Fibroblast of mammary gland (primary cell): ENCODE measurements around the gene RBFOX1.

Experiments
- DNase-seq: peaks from one replicate; pipeline ENCODE4 v3.0.0-alpha.2; 2010; ENCODE audit warnings: low read depth
- H3K4me3 ChIP-seq: 2 replicates; pipeline ENCODE4 v1.5.1; 2011; ENCODE audit warnings: low read depth, mild to moderate bottlenecking, low read length, moderate library complexity; ENCODE audit not compliant: control insufficient read depth
- TF ChIP-seq, protein P1 (sequence below): conservative IDR thresholded peaks from 2 replicates; pipeline ENCODE4 v1.5.1; 2011; ENCODE audit warnings: low read depth, low read length, inconsistent platforms; ENCODE audit not compliant: control insufficient read depth, insufficient read depth

RBFOX1 gene

DNA sequence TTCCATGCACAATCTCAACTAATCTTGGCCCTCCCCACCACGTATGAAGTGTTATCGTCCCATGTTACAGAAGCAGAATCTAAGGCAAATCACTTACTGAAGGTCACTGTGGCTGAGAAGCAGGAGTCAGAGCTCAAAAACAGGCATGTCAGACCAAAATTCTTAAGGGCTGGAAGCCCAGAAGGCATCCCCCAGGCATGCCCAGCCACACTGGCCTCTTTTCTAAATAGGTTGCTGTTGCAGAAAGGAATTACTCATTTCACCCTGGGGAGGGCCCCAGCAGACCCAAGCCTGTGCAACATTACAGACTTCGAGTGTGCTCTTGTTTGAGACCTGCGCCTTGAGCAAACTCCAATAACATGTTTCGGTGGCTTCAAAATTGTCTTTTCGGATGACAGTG lies 194.1 kb downstream of the RBFOX1 start:
- TF ChIP-seq, protein P1, sequence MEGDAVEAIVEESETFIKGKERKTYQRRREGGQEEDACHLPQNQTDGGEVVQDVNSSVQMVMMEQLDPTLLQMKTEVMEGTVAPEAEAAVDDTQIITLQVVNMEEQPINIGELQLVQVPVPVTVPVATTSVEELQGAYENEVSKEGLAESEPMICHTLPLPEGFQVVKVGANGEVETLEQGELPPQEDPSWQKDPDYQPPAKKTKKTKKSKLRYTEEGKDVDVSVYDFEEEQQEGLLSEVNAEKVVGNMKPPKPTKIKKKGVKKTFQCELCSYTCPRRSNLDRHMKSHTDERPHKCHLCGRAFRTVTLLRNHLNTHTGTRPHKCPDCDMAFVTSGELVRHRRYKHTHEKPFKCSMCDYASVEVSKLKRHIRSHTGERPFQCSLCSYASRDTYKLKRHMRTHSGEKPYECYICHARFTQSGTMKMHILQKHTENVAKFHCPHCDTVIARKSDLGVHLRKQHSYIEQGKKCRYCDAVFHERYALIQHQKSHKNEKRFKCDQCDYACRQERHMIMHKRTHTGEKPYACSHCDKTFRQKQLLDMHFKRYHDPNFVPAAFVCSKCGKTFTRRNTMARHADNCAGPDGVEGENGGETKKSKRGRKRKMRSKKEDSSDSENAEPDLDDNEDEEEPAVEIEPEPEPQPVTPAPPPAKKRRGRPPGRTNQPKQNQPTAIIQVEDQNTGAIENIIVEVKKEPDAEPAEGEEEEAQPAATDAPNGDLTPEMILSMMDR: no peak
- DNase-seq: no peak
- H3K4me3 ChIP-seq: no peak overlapping the region

DNA sequence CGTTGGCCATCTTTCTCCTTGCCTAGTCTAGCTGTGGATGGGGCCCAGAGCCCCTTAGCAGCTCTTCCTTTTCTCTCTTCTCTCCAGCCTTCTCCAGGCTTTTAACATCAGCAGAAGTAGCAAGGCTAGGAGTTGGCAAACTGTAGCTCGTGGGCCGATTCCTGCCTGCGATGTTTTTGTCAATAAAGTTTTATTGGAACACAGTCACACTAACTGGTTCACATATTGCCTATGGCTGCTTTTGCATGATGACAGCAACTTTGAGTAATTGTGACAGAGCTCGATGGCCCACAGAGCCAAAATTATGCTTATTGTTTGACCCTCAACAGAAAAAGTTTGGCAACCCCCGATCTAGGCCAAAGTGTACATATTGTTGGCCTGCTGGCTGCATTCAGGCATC lies 199.9 kb downstream of the RBFOX1 start:
- TF ChIP-seq, protein P1: no peak
- no peak for DNase-seq

DNA sequence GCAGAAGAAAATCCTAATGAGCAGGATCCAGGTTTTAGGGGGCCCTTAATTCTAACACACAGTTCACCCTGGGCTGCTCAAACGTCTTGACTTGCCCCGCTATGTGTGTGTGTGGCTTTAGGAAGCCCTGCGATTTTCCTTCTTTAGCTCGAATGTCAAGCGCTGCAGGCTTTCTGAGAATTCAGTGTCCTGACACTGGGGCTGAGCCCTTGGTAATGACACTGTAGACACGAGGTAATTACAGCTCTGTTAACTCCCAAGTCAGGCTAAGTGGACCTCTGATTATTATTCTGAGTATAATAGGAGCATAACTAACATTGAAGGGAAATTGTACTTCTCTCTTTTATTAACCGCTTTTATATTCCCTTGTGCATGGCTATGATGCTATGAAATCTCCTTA lies 202.1 kb downstream of the RBFOX1 start:
- TF ChIP-seq, protein P1: no peak
- no peak overlapping the region for H3K4me3 ChIP-seq
- no peak for DNase-seq

More for the DNA sequence above, 199.9 kb downstream of the RBFOX1 start:
- no peak overlapping the region for H3K4me3 ChIP-seq

DNA sequence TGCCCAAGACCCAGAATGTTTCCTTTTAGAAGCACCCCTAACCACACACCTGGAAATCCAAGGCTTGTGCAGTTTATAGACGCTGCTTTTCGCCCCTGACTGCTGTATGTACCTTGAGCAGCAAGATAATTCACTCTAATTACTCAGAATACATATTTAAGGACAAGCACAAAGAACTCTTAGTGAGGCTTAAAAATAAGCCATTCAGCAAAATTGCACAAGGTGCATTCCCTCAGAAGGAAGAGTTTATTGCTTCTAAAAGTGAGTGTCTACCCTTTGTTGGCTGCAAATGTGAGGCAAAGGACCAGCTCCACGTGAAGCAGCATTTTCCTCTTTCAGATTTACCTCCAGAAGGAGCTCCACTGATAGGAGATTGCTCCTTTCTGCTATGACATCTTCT lies 208.4 kb downstream of the RBFOX1 start:
- TF ChIP-seq, protein P1: no peak
- no peak for DNase-seq

DNA sequence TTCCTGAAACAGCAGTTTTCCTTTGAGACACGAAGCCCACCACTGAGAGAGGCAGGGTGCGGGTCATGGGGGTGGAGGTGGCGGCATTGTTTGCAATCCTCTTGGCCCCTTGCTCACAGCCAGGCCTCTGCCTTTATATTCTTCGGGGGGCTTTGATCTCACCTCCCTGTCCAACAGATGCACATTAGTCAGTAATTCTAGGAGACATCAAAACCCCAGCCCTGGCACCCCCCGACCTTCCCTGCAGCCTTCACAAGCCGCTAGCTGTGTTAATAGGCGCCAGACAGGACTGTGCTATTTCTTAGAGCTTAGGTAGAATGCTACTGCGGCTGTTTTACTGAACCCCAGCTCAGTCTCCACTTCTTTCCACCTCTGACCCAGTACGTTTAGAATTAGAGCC lies 212.6 kb downstream of the RBFOX1 start:
- no peak for DNase-seq
- TF ChIP-seq, protein P1: no peak
- no peak overlapping the region for H3K4me3 ChIP-seq

More for the DNA sequence above, 208.4 kb downstream of the RBFOX1 start:
- no peak overlapping the region for H3K4me3 ChIP-seq

DNA sequence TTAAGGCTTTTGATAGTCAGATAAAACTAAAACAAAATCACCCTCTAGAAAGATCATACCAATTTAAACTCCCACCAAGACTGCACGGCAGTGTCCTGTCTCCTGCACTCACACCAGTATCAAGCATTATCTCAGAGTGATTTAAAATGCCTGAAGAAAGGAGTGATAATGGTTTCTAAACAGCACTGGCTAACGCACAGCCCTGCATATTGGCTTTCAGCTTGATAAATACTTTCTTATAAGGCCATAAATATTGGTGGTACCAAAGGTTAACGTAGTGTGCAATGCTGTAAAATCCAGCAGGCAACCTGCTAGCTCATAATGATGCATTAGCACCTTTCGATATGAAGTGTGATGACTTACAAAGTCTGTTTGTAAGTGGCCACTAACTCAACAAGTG lies 214.3 kb downstream of the RBFOX1 start:
- no peak for DNase-seq

More for the DNA sequence above, 214.3 kb downstream of the RBFOX1 start:
- TF ChIP-seq, protein P1: no peak
- H3K4me3 ChIP-seq: no peak overlapping the region
